ENCODE measurements around the gene MAN2A2.
"Not testable (repeated sequence)": the region's sequence is repeated elsewhere in the genome, so short reads cannot be mapped to it uniquely, and the experiment has no call there.

MAN2A2 gene

DNA sequence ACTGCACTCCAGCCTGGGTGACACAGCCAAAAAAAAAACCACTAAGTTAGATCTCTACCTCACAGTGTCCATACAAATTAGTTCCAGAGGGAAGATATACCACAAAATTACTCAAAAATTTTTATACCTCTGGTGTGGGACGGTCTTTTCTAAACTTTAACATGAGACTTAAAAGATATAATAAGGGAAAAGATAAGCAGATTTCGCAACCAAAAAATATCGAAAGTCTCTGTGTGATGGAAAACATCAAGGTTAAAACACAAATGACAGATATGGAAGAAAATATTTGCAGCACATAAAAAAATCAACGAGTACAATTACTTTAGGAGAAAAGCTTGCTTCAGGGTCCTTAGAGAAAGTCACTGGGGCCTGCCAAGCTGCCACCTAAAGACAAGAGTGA is 18.8 kb downstream of the MAN2A2 start:
- no peak for DNase-seq (ENCODE audit: low read depth)

DNA sequence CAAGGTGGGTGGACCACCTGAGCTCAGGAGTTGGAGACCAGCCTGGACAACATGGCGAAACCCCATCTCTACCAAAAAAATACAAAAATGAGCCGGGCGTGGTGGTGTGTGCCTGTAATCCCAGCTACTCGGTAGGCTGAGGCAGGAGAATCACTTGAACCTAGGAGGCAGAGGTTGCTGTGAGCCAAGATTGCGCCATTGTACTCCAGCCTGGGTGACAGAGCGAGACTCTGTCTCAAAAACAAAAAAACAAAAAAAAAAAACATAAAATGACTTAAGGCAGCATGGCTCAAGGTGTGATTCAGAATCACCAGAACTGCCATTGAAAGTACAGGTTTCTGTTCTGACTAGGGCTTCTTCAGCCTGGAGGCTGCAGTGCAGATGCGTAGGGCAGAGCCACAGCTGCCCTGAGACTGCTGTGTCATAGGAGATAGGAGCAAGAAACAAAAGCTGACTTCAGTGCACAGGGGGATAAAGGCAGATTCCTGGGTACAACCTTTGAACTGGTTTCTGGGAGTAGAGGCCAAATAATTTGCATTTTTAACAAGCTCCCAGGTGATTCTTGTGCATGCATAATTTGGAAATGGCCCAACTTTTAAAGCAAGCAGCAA is 19.7 kb downstream of the MAN2A2 start:
- DNase-seq (ENCODE audit: low read depth), result not testable (repeated sequence)

DNA sequence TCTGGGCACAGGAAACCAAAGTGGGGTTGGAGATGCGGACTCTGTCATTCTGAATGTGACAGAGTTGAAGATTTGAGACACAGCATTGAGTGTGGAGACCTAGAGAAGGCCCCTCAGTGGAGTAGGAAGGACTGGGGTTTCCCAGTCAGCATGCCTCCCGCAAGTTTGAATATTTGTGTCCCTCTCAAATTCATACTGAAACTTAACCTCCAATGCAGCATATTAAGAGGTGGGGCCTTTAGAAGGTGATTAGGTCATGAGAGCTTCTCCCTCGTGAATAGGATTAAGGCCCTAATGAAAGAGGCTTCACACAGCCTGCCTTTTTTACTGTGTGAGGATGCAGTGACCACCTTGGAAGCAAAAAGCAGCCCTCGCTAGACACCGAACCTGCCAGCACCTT is 21.3 kb downstream of the MAN2A2 start:
- DNase-seq (ENCODE audit: low read depth), result no peak

DNA sequence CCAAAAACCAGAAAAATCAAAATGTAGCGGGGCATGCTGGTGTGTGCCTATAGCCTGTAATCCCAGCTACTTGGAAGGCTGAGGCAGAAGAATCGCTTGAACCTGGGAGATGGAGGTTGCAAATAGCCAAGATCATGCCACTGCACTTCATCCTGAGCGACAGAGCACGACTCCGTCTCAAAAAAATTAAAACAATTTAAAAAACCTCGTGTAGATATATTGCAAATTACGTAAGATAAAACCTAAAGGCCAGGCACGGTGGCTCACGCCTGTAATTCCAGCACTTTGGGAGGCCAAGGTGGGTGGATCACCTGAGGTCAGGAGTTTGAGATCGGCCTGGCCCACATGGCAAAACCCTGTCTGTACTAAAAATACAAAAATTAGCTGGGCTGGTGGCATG is 23.7 kb downstream of the MAN2A2 start:
- not testable (repeated sequence) for DNase-seq (ENCODE audit: low read depth)

DNA sequence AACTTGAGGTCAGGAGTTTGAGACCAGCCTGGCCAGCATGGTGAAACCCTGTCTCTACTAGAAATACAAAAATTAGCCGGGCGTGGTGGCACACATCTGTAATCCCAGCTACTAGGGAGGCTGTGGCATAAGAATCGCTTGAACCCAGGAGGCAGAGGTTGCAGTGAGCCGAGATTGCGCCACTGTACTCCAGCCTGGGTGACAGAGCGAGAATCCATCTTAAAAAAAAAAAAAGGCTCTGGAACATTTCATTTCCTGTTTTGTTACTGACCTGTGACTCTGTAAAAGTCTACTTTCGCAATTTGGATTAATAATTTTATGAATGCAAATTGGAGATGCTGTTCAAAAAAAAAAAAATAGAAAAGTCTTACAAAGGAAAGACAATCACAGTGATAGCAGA is 25.0 kb downstream of the MAN2A2 start:
- not testable (repeated sequence) for DNase-seq (ENCODE audit: low read depth)

DNA sequence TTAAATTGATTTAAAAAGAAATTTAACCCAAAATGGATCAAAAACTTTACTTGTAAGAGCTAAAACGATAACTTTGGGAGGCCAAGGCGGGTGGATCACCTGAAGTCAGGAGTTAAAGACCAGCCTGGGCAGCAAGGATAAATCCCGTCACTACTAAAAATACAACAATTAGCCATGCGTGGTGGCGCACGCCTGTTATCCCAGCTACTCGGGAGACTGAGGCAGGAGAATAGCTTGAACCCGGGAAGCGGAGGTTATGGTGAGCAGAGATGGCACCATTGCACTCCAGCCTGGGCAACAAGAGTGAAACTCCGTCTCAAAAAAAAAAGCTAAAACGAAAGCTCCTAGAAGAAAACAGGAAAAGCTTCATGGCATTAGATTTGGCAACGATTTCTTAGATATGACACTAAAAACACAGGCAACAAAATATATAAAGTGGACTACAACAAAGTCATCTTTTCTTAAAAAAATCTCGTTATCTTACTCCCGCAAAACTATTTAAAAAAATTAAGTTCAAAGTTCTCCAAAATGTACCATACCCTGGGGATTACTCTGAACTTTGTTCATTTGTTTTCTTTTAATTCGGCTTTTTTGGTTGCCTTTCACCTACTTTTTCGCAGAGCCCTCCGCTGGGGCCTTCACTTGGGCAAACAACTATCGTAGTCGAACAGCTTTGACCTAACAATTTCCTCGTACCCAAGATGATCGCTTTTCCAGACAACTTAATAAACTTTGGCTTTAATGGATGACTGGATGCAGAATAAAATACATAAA is 26.3 kb downstream of the MAN2A2 start:
- no peak for DNase-seq (ENCODE audit: low read depth)

DNA sequence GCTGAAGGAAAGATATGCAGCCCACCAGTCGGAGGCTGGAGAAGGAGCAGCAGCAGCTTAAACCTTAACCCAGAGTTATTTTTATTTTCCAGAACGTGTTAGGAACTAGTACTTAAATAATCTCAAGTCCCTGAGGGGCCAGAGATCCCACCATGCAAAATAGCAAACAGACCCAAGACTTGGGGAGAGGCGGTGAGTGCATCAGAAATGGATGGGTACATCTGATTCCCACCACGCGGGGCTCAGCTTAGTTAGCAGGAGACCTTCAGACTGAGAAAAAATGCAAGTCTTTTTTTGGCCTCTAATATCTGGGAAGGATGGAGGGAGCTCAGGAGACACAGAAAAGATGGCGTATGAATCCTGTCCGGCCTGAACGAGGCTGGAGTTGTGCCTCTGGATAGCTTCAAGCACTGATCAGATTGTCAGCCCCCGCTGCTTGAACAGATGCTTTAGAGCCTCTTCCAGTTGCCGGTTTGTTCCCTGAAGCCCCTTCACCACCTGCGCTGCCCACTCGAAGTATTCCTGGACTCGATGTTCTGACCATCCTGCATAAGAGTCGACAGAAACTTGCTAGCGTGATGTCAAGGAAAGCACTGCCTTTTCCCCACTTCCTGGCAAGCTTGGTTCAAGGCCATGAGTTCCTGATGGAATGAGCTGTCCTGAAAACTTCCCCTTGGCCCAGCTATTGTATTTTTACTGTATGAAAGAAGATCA is 27.9 kb downstream of the MAN2A2 start:
- DNase-seq (ENCODE audit: low read depth), result no peak

DNA sequence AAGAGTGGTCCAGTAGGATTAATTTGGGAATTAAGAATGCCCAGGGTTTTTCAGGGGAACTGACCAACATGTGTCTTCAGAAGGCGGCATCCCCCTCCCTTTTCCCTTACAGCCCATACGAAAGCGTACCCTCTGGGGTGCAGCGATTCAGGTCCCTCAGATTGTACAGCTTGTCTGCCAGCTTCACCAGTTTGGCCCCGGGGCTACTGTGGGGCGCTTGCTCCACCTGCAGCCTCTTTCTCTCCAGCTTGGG is 28.4 kb downstream of the MAN2A2 start:
- no peak for DNase-seq (ENCODE audit: low read depth)

DNA sequence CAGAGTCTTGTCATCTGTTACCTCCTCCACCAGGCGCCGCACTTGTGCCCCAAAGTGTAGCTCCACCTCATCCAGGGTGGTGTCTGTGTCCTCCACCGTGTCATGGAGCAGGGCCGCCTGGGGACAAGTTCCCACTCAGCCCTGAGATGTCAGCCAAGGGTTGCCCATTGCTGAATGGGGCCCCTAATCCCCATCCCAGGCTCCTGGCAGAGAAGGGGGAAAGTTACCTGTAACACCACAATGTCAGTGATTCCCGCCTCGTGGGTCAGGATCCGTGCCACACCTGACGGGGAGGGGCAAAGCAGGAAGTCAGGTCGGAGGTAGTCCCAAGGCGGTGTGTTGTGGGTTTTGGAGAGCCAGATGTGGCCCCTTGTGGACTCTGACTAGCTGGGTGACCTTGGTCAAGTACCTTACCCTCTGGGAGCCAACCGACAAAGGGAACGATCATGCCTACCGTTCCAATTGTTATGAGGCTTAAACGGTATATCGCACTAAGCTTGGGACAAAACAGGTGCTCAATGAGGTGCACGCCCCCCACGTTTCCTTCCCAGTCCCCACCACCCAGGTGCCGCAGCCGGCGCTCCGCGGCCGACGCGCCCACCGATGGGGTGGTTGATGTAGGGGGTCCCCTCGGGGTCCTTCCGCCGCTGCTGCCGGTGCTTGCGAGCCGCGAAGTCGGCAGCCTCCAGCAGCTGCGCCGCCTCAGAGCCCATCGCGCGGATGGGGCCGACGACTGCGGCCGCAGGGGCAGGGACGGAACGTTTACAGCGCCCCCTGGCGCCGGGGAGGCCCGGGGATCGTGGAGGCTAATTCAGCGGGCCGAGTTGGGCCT is 28.9 kb downstream of the MAN2A2 start, which contains the start of gene HDDC3:
Gene HDDC3, minus strand, starts transcription at position 722 of the 832 bp plus-strand sequence. Its CDS starts 9 bp downstream, at position 713.
- peak; percentile 79 for DNase-seq (ENCODE audit: low read depth)

DNA sequence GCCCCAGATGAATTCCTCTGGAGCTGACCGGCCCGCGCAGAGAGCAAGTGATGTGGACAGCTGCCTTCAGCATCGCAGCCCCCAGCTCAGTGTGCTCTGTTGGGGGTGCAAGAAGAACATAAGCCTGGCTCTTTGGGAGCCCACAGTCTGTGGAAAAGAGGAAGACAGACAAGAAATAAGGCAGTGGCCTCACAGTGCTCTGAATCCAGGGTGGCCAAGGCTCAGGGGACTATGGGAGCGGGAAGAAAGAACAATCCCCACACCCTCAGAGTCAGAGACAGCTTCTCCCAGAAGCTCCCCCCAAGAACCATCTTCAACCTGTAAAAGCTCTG is 29.5 kb downstream of the MAN2A2 start:
- DNase-seq (ENCODE audit: low read depth), result no peak

DNA sequence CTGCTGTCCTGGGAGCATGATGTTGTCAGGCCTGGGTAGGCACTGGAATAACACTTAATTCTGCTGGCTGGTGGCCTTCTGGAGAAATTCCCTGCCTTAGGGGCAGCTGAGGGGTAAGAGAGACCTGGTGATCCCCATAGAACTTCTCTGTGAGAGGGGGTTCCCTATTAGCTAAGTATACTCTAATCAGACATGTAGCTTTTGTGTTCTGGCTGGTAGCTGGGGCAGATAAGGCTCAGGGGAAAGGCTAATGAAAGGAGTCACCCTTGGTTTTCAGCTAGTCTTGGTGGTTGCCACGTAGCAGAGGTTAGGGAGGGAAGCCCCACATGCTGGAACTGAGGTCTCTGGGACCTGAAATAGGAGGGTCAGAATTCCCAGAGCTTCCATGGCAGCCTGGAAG is 30.2 kb downstream of the MAN2A2 start:
- no peak for DNase-seq (ENCODE audit: low read depth)

DNA sequence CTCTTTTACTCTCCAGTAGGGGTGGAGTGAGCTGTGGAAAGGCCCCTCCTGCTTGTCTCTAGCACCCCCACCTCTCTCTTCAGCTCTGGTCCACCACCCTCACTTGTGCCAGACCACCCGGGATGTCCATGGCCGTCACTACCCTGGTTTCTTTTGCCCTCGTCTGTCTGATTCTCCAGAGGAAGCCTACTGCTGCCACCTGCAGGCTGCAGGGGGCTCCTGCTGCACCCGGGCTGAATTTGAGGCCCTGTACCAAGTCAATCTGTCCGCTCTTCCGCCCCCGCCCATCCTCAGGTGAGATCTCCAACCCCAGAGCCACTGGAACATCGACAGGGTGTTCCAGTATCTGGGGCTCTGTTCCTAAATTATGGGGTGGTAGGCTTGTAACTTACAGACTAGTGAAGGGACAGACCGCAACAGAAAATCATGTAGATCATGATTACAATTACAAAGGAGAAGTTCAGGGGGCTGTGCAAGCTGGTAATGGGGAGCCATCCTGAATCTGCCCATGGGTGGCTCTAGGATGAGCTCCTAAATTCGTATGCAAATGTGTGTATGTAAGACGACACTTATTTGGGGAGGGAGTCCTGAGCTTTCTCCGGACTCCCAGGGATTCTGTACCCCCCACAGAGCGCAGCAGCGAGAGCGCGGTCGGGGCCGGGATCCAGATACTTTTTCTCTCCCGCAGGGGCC is 31.3 kb downstream of the MAN2A2 start:
- DNase-seq (ENCODE audit: low read depth), result peak; percentile 66

DNA sequence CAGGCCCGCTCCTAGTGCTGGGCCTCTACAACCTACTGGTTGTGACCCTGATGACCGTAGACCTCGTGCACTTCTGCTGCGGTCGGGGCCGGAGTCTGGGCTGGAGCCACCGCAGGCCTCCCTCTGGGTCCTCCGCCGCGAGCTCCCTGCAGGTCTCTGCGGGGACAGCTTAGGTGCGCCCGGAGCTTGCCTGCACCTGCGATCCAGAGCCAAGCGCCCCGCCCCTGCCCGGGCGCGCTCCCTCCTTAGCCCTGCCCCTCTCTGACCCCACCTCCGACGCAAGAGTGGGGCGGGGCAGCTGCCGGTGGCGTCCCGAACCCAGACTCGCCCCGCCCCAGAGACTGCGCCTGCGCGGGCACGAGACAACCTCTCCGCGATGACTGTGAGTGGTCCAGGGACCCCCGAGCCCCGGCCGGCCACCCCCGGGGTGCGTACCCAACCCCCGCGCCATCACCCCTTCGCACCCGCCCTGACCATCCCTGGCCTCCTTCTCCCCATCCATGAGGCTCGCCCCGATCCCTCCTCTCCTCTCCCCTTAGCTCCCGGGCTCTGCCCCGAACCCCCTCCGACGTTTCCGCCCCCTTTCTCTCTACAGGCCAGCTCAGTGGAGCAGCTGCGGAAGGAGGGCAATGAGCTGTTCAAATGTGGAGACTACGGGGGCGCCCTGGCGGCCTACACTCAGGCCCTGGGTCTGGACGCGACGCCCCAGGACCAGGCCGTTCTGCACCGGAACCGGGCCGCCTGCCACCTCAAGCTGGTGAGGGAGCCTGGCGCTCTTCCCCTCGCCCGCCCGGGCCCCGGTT is 32.0 kb downstream of the MAN2A2 start, which contains the start of gene UNC45A:
Gene UNC45A, plus strand, starts transcription at position 337 of the 803 bp plus-strand sequence. Its CDS starts 40 bp downstream, at position 377.
- DNase-seq (ENCODE audit: low read depth), result peak; percentile 94

DNA sequence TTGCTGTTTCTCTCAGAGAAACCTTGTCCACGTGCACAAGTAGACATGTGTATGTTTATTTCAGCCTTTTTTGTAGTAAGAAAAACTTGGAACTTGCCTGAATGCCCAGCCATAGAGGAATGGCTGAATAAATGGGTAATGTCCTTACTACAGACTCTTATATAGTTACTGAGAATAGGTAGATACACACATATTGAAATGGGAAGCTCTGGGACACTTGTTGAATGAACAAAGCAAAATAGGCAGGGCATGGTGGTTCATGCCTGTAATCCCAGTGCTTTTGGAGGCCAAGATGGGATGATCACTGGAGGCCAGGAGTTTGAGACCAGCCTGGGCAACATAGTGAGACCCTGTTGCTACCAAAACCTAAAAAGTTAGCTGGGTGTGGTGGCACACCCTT is 33.7 kb downstream of the MAN2A2 start:
- no peak for DNase-seq (ENCODE audit: low read depth)

DNA sequence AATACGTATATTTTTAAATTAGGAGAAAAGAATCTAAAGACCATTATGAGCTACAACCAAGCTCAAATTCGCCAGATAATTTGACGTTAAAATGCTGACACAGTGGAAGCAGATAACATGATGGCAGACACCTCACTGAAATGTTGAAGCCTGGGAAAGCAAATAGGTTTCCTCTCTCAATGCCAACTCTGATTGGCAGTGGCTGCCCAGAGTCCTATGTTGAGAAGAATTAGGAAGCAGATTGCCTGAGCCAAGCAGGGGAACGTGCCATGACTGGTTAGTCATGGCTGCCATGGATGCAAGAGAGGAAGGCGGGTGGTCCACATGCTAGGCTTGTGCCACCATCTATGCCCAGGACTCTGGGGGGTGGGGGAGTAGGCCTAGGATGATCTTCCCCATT is 35.2 kb downstream of the MAN2A2 start:
- no peak for DNase-seq (ENCODE audit: low read depth)

DNA sequence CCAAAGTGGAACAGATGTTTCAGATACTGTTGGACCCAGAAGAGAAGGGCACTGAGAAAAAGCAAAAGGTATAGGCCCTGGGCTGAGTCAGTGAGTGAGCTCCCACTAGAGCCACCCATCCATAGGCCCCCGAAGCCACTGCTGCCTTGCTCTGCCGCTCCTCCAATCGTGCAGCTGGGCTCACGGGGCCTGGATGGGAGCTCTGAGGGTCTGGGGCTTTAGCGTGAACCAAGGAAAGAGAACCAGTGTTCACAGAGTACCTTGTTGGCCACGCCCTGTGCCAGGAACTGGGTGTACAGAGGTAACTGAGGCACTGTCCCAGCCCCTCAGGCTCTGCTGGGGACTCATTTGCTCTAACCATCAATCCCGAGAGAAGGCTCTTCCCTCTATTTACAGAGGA is 36.7 kb downstream of the MAN2A2 start:
- no peak for DNase-seq (ENCODE audit: low read depth)

DNA sequence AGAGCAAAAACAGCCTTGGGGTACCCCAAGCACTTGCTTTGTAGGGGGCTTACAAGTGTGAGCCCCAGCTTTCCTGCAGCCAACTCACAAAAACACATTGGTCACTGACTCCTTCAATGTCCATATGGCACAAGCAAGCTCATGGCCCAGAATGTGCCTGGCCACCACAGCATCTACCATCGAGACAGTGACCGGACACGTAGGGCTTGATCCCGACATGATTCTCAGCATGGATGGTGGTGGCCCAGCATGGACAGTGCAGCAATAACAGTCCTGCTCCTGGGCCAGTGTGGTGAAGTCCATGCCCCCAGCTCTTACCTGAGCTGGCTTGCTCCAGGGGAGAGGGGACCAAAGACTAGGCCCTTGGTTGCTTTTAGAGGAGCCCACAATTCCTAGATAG is 37.9 kb downstream of the MAN2A2 start:
- no peak for DNase-seq (ENCODE audit: low read depth)

DNA sequence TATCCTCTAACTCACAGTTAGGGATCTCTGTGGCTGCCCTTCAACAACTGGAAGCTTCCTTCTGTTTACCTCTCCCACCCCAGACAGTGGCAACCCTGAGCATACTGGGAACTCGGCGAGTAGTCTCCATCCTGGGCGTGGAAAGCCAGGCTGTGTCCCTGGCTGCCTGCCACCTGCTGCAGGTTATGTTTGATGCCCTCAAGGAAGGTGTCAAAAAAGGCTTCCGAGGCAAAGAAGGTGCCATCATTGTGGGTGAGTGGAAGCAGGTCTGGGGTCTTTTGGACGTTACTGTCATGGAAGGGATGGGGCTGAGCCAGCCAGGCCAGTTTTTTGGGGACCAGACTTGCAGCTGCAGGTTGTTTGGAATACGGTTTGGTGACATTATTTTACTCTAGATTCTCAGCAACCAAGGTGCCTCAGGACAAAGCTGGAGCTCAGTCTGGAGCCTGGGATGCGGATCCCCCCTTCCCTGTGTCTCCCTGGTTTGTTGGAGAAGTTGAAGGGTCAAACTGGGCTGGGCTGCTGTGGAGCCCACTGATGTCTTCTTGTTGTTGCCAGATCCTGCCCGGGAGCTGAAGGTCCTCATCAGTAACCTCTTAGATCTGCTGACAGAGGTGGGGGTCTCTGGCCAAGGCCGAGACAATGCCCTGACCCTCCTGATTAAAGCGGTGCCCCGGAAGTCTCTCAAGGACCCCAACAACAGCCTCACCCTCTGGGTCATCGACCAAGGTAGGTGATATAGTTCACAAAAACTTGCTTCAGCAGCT is 39.4 kb downstream of the MAN2A2 start:
- DNase-seq (ENCODE audit: low read depth), result no peak

DNA sequence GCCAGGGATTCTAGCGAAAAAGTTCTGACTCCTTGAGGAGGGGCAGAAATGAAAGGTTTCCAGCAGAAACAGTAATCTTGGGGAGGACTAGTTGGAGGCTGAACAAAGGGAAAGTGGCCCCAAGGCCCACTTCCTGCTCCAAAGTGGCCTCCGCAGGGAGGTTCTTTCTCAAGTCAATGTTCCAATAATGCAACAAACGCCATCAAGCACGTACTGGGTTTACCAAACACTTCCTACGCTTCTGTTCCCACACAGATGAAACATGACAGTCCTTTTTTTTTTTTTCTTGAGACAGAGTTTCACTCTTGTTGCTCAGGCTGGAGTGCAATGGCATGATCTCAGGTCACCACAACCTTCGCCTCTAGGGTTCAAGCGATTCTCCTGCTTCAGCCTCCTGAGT is 42.0 kb downstream of the MAN2A2 start:
- no peak for DNase-seq (ENCODE audit: low read depth)

DNA sequence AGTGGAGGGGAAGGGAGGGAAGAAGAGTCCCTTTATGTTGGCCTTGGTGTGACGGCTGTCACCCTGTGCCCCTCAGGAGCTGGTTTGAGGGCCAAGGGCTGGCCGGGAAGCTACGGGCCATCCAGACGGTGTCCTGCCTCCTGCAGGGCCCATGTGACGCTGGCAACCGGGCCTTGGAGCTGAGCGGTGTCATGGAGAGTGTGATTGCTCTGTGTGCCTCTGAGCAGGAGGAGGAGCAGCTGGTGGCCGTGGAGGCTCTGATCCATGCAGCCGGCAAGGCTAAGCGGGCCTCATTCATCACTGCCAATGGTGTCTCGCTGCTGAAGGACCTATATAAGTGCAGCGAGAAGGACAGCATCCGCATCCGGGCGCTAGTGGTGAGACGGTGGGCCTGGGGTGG is 43.4 kb downstream of the MAN2A2 start:
- no peak for DNase-seq (ENCODE audit: low read depth)

All from stimulated activated CD8-positive, alpha-beta memory T cell treated with anti-CD3 and anti-CD28 coated beads, Interleukin-12 subunit alpha, Interleukin-12 subunit beta, amount 100 ng/mL, for 4 hours (primary cell).